Neural cell (in vitro differentiated cells): ENCODE measurements around the gene ADCY6. TPM values are rescaled to one million over a fixed set of nuclear protein-coding genes. Genes with fewer than 3 reads are reported as not detected.

Experiments used
- H2AFZ ChIP-seq: fragments of 200-600, 300-800 bp; sonication (generic), shearing (Covaris generic); 2 replicates; pipeline ENCODE4 v1.6.0; 2014; ENCODE audit warnings: low read depth, mild to moderate bottlenecking, antibody characterized with exemption, low read length, moderate library complexity
- H3F3A ChIP-seq: fragments of 200-600 bp; shearing (Covaris generic); 2 replicates; pipeline ENCODE4 v1.6.1; 2016; ENCODE audit warnings: mild to moderate bottlenecking, moderate library complexity, mixed read lengths, antibody characterized with exemption, low read length; ENCODE audit not compliant: insufficient read depth, poor library complexity, severe bottlenecking
- H3K27ac ChIP-seq: fragments of 200-600, 300-800 bp; sonication (generic), shearing (Covaris generic); 2 replicates; pipeline ENCODE4 v1.5.1; 2014; ENCODE audit warnings: mild to moderate bottlenecking, low read length, moderate library complexity
- H3K27me3 ChIP-seq: fragments of 300-800, 200-600 bp; sonication (generic), shearing (Covaris generic); 2 replicates; pipeline ENCODE4 v1.6.0; 2014; ENCODE audit warnings: mild to moderate bottlenecking, low read depth, low read length, moderate library complexity; ENCODE audit not compliant: insufficient read depth
- H3K36me3 ChIP-seq: fragments of 300-800, 200-600 bp; sonication (generic), shearing (Covaris generic); 2 replicates; pipeline ENCODE4 v1.5.1; 2014; ENCODE audit warnings: mild to moderate bottlenecking, antibody characterized with exemption, low read length, moderate library complexity; ENCODE audit not compliant: insufficient read depth
- H3K4me2 ChIP-seq: fragments of 300-800, 200-600 bp; sonication (generic), shearing (Covaris generic); 2 replicates; pipeline ENCODE4 v1.6.0; 2014; ENCODE audit warnings: mild to moderate bottlenecking, low read length
- H3K4me3 ChIP-seq: fragments of 300-800, 200-600 bp; sonication (generic), shearing (Covaris generic); 2 replicates; pipeline ENCODE4 v1.5.1; 2014; ENCODE audit warnings: mild to moderate bottlenecking, low read length, moderate library complexity
- H3K79me2 ChIP-seq: fragments of 200-600 bp; shearing (Covaris generic); replicated peaks from 2 replicates; pipeline ENCODE4 v1.6.0; 2014; ENCODE audit warnings: mild to moderate bottlenecking, low read length, moderate library complexity; ENCODE audit not compliant: insufficient read depth
- H3K9ac ChIP-seq: fragments of 300-800, 200-600 bp; sonication (generic), shearing (Covaris generic); 2 replicates; pipeline ENCODE4 v1.6.1; 2016; ENCODE audit warnings: mild to moderate bottlenecking, low read length, mixed read lengths
- H3K9me2 ChIP-seq: fragments of 200-600 bp; shearing (Covaris generic); 2 replicates; pipeline ENCODE4 v1.6.1; 2016; ENCODE audit warnings: mild to moderate bottlenecking, low read length, mixed read lengths; ENCODE audit not compliant: insufficient read depth
- H3K9me3 ChIP-seq: fragments of 200-600, 300-800 bp; sonication (generic), shearing (Covaris generic); 2 replicates; pipeline ENCODE4 v1.6.1; 2016; ENCODE audit warnings: mild to moderate bottlenecking, mixed run types, low read length, moderate library complexity, mixed read lengths
- H4K20me1 ChIP-seq: fragments of 200-600 bp; shearing (Covaris generic); 2 replicates; pipeline ENCODE4 v1.6.1; 2016; ENCODE audit warnings: mild to moderate bottlenecking, mixed run types; ENCODE audit not compliant: insufficient read depth
- CTCF ChIP-seq: fragments of 450-650 bp; IDR thresholded peaks from 2 replicates; pipeline ENCODE4 v1.5.1; 2014; ENCODE audit warnings: antibody characterized with exemption, mild to moderate bottlenecking, moderate library complexity; ENCODE audit not compliant: poor library complexity, severe bottlenecking
- EP300 ChIP-seq: fragments of 450-650 bp; conservative IDR thresholded peaks from 2 replicates; pipeline ENCODE4 v1.6.1; 2014; ENCODE audit warnings: antibody characterized with exemption, mild to moderate bottlenecking, moderate library complexity; ENCODE audit not compliant: poor library complexity, severe bottlenecking
- EZH2 ChIP-seq: fragments of 200-600, 300-800 bp; shearing (Covaris generic), sonication (generic); IDR thresholded peaks from 2 replicates; pipeline ENCODE4 v1.6.1; 2014; ENCODE audit warnings: antibody characterized with exemption, low read length, borderline replicate concordance, mild to moderate bottlenecking; ENCODE audit not compliant: insufficient read depth, poor library complexity, severe bottlenecking
- MXI1 ChIP-seq: fragments of 450-650 bp; conservative IDR thresholded peaks from 2 replicates; pipeline ENCODE4 v1.6.1; 2014; ENCODE audit warnings: antibody characterized with exemption, mild to moderate bottlenecking; ENCODE audit not compliant: poor library complexity, severe bottlenecking
- POLR2AphosphoS5 ChIP-seq: IDR thresholded peaks from 2 replicates; pipeline ENCODE4 v1.6.1; 2012
- RAD21 ChIP-seq: fragments of 450-650 bp; conservative IDR thresholded peaks from 2 replicates; pipeline ENCODE4 v1.6.1; 2014; ENCODE audit warnings: antibody characterized with exemption, mild to moderate bottlenecking, moderate library complexity
- SMC3 ChIP-seq: fragments of 450-650 bp; conservative IDR thresholded peaks from 2 replicates; pipeline ENCODE4 v1.6.1; 2014; ENCODE audit warnings: antibody characterized with exemption, mild to moderate bottlenecking, moderate library complexity; ENCODE audit not compliant: poor library complexity
- TAF1 ChIP-seq: IDR thresholded peaks from 2 replicates; pipeline ENCODE4 v1.6.1; 2012; ENCODE audit warnings: low read depth
- polyA plus RNA-seq: library from polyadenylated mRNA; depleted of rRNA; stranded (reverse); fragments of >200 nt; gene quantifications from 2 replicates; pipeline ENCODE4 v1.2.3, GENCODE V29; 2014
- TF ChIP-seq, protein P1 (sequence below): IDR thresholded peaks from 2 replicates; pipeline ENCODE4 v1.6.1; 2012; ENCODE audit warnings: borderline replicate concordance

Gene ADCY6
- polyA plus RNA-seq, 1 donor from 2014 or later, result 43.1 TPM

DNA sequence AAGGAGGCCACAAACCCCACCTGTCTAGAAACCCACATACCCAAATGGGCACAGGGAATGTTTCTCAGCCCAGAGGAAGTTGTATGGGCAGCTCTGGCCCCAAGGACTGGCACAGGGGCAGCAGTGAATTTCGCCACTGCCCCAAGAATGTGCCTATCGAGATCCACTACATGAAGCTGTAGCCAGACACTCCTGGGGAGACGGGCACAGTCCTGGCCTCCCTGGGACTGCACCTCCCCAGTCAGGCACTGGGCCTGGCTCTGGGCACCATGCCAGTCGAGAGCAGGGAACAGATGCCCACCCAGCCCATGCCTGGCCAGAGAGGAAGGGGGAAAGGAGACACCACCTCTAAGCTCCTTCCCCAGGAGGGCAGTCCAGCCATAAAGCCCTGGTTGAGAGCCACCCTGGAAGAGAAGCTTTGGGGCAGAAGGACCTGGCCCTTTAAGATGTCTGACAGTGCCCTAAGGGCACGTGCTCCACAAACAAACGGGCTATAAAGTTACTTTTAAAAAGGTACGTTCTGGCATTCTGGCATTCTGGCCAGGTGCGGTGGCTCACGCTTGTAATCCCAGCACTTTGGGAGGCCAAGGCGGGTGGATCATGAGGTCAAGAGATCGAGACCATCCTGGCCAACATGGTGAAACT, 8.4 kb downstream of the ADCY6 start:
- no peaks in the 10 kb centered on the region for H3K36me3 ChIP-seq
- H2AFZ ChIP-seq, result no peak overlapping the region
- H3K4me2 ChIP-seq, result no peak overlapping the region
- H3K4me3 ChIP-seq, result no peak overlapping the region
- peaks cover under 1% of the 10 kb centered on the region for H3K79me2 ChIP-seq
- no peaks in the 10 kb centered on the region for H3F3A ChIP-seq
- no peaks in the 10 kb centered on the region for H3K9me2 ChIP-seq
- H3K27me3 ChIP-seq, result no peaks in the 10 kb centered on the region
- TF ChIP-seq TAF1, result no peak
- TF ChIP-seq, protein P1, sequence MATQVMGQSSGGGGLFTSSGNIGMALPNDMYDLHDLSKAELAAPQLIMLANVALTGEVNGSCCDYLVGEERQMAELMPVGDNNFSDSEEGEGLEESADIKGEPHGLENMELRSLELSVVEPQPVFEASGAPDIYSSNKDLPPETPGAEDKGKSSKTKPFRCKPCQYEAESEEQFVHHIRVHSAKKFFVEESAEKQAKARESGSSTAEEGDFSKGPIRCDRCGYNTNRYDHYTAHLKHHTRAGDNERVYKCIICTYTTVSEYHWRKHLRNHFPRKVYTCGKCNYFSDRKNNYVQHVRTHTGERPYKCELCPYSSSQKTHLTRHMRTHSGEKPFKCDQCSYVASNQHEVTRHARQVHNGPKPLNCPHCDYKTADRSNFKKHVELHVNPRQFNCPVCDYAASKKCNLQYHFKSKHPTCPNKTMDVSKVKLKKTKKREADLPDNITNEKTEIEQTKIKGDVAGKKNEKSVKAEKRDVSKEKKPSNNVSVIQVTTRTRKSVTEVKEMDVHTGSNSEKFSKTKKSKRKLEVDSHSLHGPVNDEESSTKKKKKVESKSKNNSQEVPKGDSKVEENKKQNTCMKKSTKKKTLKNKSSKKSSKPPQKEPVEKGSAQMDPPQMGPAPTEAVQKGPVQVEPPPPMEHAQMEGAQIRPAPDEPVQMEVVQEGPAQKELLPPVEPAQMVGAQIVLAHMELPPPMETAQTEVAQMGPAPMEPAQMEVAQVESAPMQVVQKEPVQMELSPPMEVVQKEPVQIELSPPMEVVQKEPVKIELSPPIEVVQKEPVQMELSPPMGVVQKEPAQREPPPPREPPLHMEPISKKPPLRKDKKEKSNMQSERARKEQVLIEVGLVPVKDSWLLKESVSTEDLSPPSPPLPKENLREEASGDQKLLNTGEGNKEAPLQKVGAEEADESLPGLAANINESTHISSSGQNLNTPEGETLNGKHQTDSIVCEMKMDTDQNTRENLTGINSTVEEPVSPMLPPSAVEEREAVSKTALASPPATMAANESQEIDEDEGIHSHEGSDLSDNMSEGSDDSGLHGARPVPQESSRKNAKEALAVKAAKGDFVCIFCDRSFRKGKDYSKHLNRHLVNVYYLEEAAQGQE, result no peak
- TF ChIP-seq EZH2, result no peak
- no peak for TF ChIP-seq POLR2AphosphoS5
- no peak for TF ChIP-seq RAD21
- TF ChIP-seq CTCF, result no peak
- TF ChIP-seq MXI1, result no peak
- no peak for TF ChIP-seq EP300
- no peak for TF ChIP-seq SMC3
- no peak overlapping the region for H3K27ac ChIP-seq
- H3K9ac ChIP-seq, result no peak overlapping the region
- H4K20me1 ChIP-seq, result no peaks in the 10 kb centered on the region
- H3K9me3 ChIP-seq, result no peaks in the 10 kb centered on the region

DNA sequence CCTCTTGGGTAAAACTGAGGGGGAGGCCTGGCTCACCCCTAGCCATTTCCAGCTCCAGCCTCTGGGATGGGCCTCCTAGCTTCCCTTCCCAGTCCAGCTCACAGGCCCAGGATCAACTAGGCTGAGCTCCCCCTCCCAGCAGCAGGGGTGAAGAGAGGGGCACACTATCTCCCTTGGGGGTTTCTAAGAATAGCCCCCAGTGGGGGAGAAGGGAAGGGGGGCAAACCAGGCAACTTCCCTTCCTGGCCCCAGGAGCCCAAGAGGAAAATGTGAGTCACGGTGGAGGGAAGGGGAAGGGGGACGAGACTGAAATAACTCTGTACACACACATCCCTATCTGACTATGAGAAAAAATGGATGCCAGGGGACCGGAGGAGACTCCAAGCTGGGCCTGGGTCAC, 9.0 kb downstream of the ADCY6 start:
- no peak overlapping the region for H2AFZ ChIP-seq
- H4K20me1 ChIP-seq, result no peaks in the 10 kb centered on the region

More for the DNA sequence above, 9.0 kb downstream of the ADCY6 start:
- Histone ChIP-seq H3K79me2 (no peaks in the 10 kb centered on the region), H3K4me2 (no peak overlapping the region), H3K4me3 (no peak overlapping the region), H3K9me3 (no peaks in the 10 kb centered on the region), H3K27me3 (no peaks in the 10 kb centered on the region), H3K36me3 (no peaks in the 10 kb centered on the region), H3K9me2 (no peaks in the 10 kb centered on the region), H3F3A (no peaks in the 10 kb centered on the region), H3K9ac (no peak overlapping the region), H3K27ac (no peak overlapping the region)
- TF ChIP-seq, protein P1, result no peak
- TF ChIP-seq EP300 (no peak), EZH2 (no peak), RAD21 (no peak), CTCF (no peak), SMC3 (no peak), MXI1 (no peak), TAF1 (no peak), POLR2AphosphoS5 (no peak)
